NCI-H1092 (cell line): ENCODE data around the gene MIOS.
"Not testable (repeated sequence)": the region's sequence is repeated elsewhere in the genome, so short reads cannot be mapped to it uniquely, and the experiment has no call there.

ENCODE experiments used
- DNase-seq: peaks from one replicate; lab custom pipeline; 2025; lab: John Stamatoyannopoulos, UW

The MIOS gene

GRCh38 chr7:7647495-7648036, 80.9 kb downstream of the MIOS start:
- no peak for DNase-seq

- no peak for DNase-seq
Measured at GRCh38 chr7:7650682-7651206, 84.1 kb downstream of the MIOS start.

- no peak for DNase-seq
Measured at GRCh38 chr7:7651479-7651878, 84.8 kb downstream of the MIOS start.

GRCh38 chr7:7652798-7653540, 86.3 kb downstream of the MIOS start:
- no peak for DNase-seq

- DNase-seq = no peak
Measured at GRCh38 chr7:7653593-7654187, 87.0 kb downstream of the MIOS start.

GRCh38 chr7:7654964-7655715, 88.5 kb downstream of the MIOS start:
- no peak for DNase-seq

- not testable (repeated sequence) for DNase-seq
Measured at GRCh38 chr7:7656459-7656858, 89.8 kb downstream of the MIOS start.
